DOHH2 (cell line): ENCODE data around the gene JHY.

Source experiments
- H3F3A ChIP-seq: fragments of 200-600 bp; sonication (generic), shearing (Covaris generic); 2 replicates; pipeline ENCODE4 v1.6.0; 2016; ENCODE audit warnings: antibody characterized with exemption, mild to moderate bottlenecking; ENCODE audit not compliant: control insufficient read depth, insufficient read depth
- H3K27ac ChIP-seq: fragments of 200-600 bp; sonication (generic); 2 replicates; pipeline ENCODE4 v1.5.1; 2014; ENCODE audit warnings: low read depth, mild to moderate bottlenecking, low read length, moderate library complexity
- H3K27me3 ChIP-seq: fragments of 200-600 bp; sonication (generic); 2 replicates; pipeline ENCODE4 v1.6.1; 2014; ENCODE audit warnings: mild to moderate bottlenecking, low read length, mixed read lengths; ENCODE audit not compliant: control insufficient read depth
- H3K36me3 ChIP-seq: fragments of 200-600 bp; sonication (generic); 2 replicates; pipeline ENCODE4 v1.6.1; 2014; ENCODE audit warnings: mild to moderate bottlenecking, low read length, moderate library complexity, mixed read lengths; ENCODE audit not compliant: control insufficient read depth
- H3K4me1 ChIP-seq: fragments of 200-600 bp; sonication (generic); 2 replicates; pipeline ENCODE4 v1.6.1; 2014; ENCODE audit warnings: mild to moderate bottlenecking, low read length, mixed read lengths; ENCODE audit not compliant: control insufficient read depth
- H3K4me2 ChIP-seq: fragments of 200-600 bp; sonication (generic); 2 replicates; pipeline ENCODE4 v1.6.0; 2014; ENCODE audit warnings: mild to moderate bottlenecking, low read length, moderate library complexity
- H3K4me3 ChIP-seq: fragments of 200-600 bp; sonication (generic); 2 replicates; pipeline ENCODE4 v1.5.1; 2014; ENCODE audit warnings: mild to moderate bottlenecking, low read length, mixed read lengths
- H3K79me2 ChIP-seq: fragments of 200-600 bp; sonication (generic); 2 replicates; pipeline ENCODE4 v1.6.1; 2014; ENCODE audit warnings: mild to moderate bottlenecking, low read length, mixed read lengths; ENCODE audit not compliant: control insufficient read depth
- H3K9me2 ChIP-seq: fragments of 200-600 bp; sonication (generic); replicated peaks from 2 replicates; pipeline ENCODE4 v1.6.1; 2014; ENCODE audit warnings: mild to moderate bottlenecking, low read length, mixed read lengths; ENCODE audit not compliant: control insufficient read depth
- H3K9me3 ChIP-seq: fragments of 200-600 bp; sonication (generic); 2 replicates; pipeline ENCODE4 v1.6.1; 2014; ENCODE audit warnings: antibody characterized with exemption, low read length, mixed read lengths; ENCODE audit not compliant: control insufficient read depth, insufficient read depth
- H4K20me1 ChIP-seq: fragments of 200-600 bp; sonication (generic); 2 replicates; pipeline ENCODE4 v1.6.0; 2014; ENCODE audit warnings: low read depth, mild to moderate bottlenecking, antibody characterized with exemption, low read length, moderate library complexity; ENCODE audit not compliant: control insufficient read depth, insufficient read depth
- EZH2phosphoT487 ChIP-seq: fragments of 200-600 bp; sonication (generic); IDR thresholded peaks from 2 replicates; pipeline ENCODE4 v1.6.1; 2017; ENCODE audit warnings: borderline replicate concordance, mild to moderate bottlenecking, antibody characterized with exemption, low read length, moderate library complexity, mixed read lengths
- TF ChIP-seq, protein P1 (sequence below): fragments of 200-600 bp; sonication (generic); IDR thresholded peaks from one replicate; pipeline ENCODE4 v1.5.1; 2014; ENCODE audit warnings: antibody characterized with exemption, mild to moderate bottlenecking, low read depth, low read length; ENCODE audit not compliant: poor library complexity, severe bottlenecking

JHY gene

DNA sequence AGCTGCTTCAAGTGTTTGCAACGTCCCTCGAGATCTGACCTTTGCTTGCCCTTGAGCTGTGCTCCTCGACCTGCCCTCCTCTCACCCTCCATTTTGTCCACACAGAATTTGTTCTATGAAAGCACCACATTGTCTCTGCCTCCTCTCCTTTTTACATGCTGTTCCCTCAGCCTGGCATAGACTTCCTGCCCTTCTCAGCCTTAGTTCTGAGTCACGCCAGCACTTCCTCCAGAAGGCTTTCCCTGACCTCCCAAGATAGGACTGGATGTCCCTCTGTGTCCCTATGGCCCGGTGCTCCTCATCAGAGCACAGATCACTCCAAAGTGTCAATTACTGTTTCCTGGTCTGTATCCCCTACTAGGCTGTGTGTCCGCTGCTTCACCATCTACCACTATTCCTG, 16.2 kb downstream of the JHY start:
- no peaks in the 10 kb centered on the region for H3K9me2 ChIP-seq
- no peaks in the 10 kb centered on the region for H3K4me1 ChIP-seq
- H3F3A ChIP-seq = no peaks in the 10 kb centered on the region
- H3K4me2 ChIP-seq = no peak overlapping the region
- H3K79me2 ChIP-seq = no peaks in the 10 kb centered on the region
- H3K36me3 ChIP-seq = no peaks in the 10 kb centered on the region
- H3K9me3 ChIP-seq = no peaks in the 10 kb centered on the region
- H3K27ac ChIP-seq = no peak overlapping the region
- peaks cover 6% of the 10 kb centered on the region for H3K27me3 ChIP-seq
- no peak for TF ChIP-seq EZH2phosphoT487
- TF ChIP-seq, protein P1, sequence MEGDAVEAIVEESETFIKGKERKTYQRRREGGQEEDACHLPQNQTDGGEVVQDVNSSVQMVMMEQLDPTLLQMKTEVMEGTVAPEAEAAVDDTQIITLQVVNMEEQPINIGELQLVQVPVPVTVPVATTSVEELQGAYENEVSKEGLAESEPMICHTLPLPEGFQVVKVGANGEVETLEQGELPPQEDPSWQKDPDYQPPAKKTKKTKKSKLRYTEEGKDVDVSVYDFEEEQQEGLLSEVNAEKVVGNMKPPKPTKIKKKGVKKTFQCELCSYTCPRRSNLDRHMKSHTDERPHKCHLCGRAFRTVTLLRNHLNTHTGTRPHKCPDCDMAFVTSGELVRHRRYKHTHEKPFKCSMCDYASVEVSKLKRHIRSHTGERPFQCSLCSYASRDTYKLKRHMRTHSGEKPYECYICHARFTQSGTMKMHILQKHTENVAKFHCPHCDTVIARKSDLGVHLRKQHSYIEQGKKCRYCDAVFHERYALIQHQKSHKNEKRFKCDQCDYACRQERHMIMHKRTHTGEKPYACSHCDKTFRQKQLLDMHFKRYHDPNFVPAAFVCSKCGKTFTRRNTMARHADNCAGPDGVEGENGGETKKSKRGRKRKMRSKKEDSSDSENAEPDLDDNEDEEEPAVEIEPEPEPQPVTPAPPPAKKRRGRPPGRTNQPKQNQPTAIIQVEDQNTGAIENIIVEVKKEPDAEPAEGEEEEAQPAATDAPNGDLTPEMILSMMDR = no peak
- no peaks in the 10 kb centered on the region for H4K20me1 ChIP-seq
- no peak overlapping the region for H3K4me3 ChIP-seq

DNA sequence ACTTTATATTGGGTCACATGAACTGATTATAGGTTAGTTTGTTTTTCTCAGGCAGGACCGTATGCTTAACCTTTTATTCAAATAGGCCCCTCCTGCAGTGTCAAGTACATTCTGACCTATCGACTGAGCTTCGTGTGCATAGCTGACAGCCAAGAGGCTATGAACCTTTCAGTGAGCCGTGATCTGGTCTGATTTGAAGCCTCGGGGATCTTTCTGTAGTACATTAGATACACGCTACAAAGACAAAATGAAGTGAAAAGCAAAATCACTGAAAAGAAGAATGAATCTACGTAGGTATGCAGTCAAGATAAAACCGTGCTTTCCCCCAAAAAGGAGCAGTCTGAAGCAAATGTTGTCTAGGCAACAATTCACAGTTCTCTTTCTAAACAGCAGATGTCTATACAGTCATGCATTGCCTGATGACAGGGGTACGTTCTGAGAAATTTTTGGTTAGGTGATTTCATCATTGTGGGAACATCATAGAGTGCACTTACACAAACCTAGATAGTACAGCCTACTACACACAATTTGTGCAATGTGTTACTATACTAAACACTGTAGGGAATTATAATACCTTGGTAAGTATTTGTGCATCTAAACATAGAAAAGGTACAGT, 18.1 kb downstream of the JHY start:
- no peaks in the 10 kb centered on the region for H3K9me2 ChIP-seq

DNA sequence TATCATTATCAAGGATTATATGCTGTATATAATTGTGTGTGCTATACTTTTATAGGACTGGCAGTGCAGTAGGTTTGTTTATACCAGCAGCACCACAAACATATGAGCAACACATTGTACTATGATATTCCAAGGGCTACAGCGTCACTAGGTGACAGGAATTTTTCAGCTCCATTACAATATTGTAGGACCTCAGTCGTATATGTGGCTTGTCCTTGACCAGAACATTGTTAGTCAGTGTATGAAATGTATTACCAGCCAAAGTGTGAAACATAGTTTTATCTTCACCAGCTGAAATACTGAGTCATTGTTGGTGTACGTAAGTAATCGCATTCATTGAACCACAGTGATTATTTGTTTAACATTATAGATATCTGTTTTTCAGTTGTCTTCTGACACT, 20.4 kb downstream of the JHY start:
- no peaks in the 10 kb centered on the region for H3K9me3 ChIP-seq

More for the DNA sequence above, 18.1 kb downstream of the JHY start:
- Histone ChIP-seq H3F3A (no peaks in the 10 kb centered on the region), H3K4me3 (no peak overlapping the region), H3K9me3 (no peaks in the 10 kb centered on the region), H3K36me3 (no peaks in the 10 kb centered on the region), H3K79me2 (no peaks in the 10 kb centered on the region), H3K27ac (no peak overlapping the region), H4K20me1 (no peaks in the 10 kb centered on the region), H3K4me1 (no peaks in the 10 kb centered on the region), H3K27me3 (peaks cover 2% of the 10 kb centered on the region), H3K4me2 (no peak overlapping the region)
- TF ChIP-seq EZH2phosphoT487 = no peak
- TF ChIP-seq, protein P1 = no peak

More for the DNA sequence above, 20.4 kb downstream of the JHY start:
- Histone ChIP-seq H3K36me3 (no peaks in the 10 kb centered on the region), H3K79me2 (no peaks in the 10 kb centered on the region), H4K20me1 (no peaks in the 10 kb centered on the region), H3K4me2 (no peak overlapping the region), H3K4me1 (no peaks in the 10 kb centered on the region), H3K9me2 (no peaks in the 10 kb centered on the region), H3K4me3 (no peak overlapping the region), H3K27ac (no peak overlapping the region), H3K27me3 (peaks cover 3% of the 10 kb centered on the region; the same call in 1 of the 2 replicates), H3F3A (no peaks in the 10 kb centered on the region)
- no peak for TF ChIP-seq EZH2phosphoT487
- TF ChIP-seq, protein P1 = no peak
